Sigmoid colon (tissue), 7 donors: ENCODE data around the gene CPA1. TPM values are rescaled to one million over a fixed set of nuclear protein-coding genes. Genes with fewer than 3 reads are reported as not detected.

ENCODE experiments used
- DNase-seq: peaks from one replicate; pipeline ENCODE4 v3.0.0-alpha.2; 2019
- H3K27ac ChIP-seq, 4 donors: fragments of 200-600 bp; sonication (generic); one replicate each; pipeline ENCODE4 v1.5.1; 2016 to 2019; ENCODE audit warnings: mild to moderate bottlenecking in 1 of 4
- H3K27me3 ChIP-seq, 3 donors: fragments of 200-600 bp; sonication (generic); one replicate each; pipeline ENCODE4 v1.5.1; 2019; ENCODE audit warnings: mild to moderate bottlenecking in 1 of 3
- H3K36me3 ChIP-seq, 4 donors: fragments of 200-600 bp; sonication (generic); one replicate each; pipeline ENCODE4 v1.5.1; 2016 to 2019
- H3K4me1 ChIP-seq, 4 donors: fragments of 200-600 bp; sonication (generic); one replicate each; pipeline ENCODE4 v1.5.1; 2017 to 2019
- H3K4me3 ChIP-seq, 4 donors: fragments of 200-600 bp; sonication (generic); one replicate each; pipeline ENCODE4 v1.5.1; 2017 to 2019; ENCODE audit warnings: mild to moderate bottlenecking in 2 of 4, moderate library complexity in 1 of 4
- H3K9me3 ChIP-seq, 4 donors: fragments of 200-600 bp in 3 of 4; sonication (generic) in 3 of 4; one replicate each; pipeline versions ENCODE4 v1.5.1 to v1.6.1; 2013 to 2019
- EP300 ChIP-seq, 4 donors: sonication (generic); formaldehyde crosslinking; IDR thresholded peaks; one replicate each; pipeline ENCODE4 v1.6.1; 2017; ENCODE audit warnings: antibody characterized with exemption in 4 of 4
- POLR2A ChIP-seq, 2 donors: fragments of 450-650 bp; IDR thresholded peaks; one replicate each; pipeline ENCODE4 v1.6.1; 2016; ENCODE audit warnings: antibody characterized with exemption in 2 of 2, mild to moderate bottlenecking in 2 of 2, moderate library complexity in 2 of 2
- POLR2AphosphoS5 ChIP-seq, 4 donors: sonication (generic); formaldehyde crosslinking; IDR thresholded peaks; one replicate each; pipeline ENCODE4 v1.6.1; 2017; ENCODE audit warnings: antibody characterized with exemption in 4 of 4
- WGBS, 2 donors: extraction: QIAGEN DNeasy Blood & Tissue Kit; methylation state at CpG; one replicate each; pipeline ENCODE4 v1.1.7; 2013; 5-methylcytosine and 5-hydroxymethylcytosine counted together
- intact Hi-C: fragments of 100-400 bp; cut with DNase I; formaldehyde crosslinking; loops from one replicate; pipeline ENCODE4 v1.15.1; 2023
- polyA plus RNA-seq, 3 donors: library from polyadenylated mRNA; stranded (reverse); fragments of 200-250 nt; gene quantifications; one replicate each; pipeline ENCODE4 v1.2.3, GENCODE V29; 2013
- total RNA-seq, 4 donors: library from RNA; depleted of rRNA; stranded (reverse); fragments of >200 nt; gene quantifications; one replicate each; pipeline ENCODE4 v1.1.0, GENCODE V29; 2016
- TF ChIP-seq, protein P1 (sequence below), 4 experiments: fragments of 450-650 bp in 3 of 4; fragments of 200-600 bp in 1 of 4; IDR thresholded peaks; one replicate each; pipeline ENCODE4 v1.5.1; 2016 to 2019; ENCODE audit warnings: antibody characterized with exemption in 4 of 4, mild to moderate bottlenecking in 3 of 4, moderate library complexity in 2 of 4
- donor health status: healthy with polysubstance abuse.
- donor health status: Bipolar disorder and iron deficiency.
- donor health status: healthy.

CPA1 gene
- total and polyA plus RNA-seq, 7 donors = 0.34 to 7.8 (median 1.7) TPM; not detected in 3

- DNase-seq = no peak
- intact Hi-C loops = no loop called here
- TF ChIP-seq POLR2AphosphoS5 (IDR thresholded peaks at IDR 0.05) = no peak
- TF ChIP-seq, protein P1, sequence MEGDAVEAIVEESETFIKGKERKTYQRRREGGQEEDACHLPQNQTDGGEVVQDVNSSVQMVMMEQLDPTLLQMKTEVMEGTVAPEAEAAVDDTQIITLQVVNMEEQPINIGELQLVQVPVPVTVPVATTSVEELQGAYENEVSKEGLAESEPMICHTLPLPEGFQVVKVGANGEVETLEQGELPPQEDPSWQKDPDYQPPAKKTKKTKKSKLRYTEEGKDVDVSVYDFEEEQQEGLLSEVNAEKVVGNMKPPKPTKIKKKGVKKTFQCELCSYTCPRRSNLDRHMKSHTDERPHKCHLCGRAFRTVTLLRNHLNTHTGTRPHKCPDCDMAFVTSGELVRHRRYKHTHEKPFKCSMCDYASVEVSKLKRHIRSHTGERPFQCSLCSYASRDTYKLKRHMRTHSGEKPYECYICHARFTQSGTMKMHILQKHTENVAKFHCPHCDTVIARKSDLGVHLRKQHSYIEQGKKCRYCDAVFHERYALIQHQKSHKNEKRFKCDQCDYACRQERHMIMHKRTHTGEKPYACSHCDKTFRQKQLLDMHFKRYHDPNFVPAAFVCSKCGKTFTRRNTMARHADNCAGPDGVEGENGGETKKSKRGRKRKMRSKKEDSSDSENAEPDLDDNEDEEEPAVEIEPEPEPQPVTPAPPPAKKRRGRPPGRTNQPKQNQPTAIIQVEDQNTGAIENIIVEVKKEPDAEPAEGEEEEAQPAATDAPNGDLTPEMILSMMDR (IDR thresholded peaks at IDR 0.05) = no peak
- no peak for TF ChIP-seq EP300 (IDR thresholded peaks at IDR 0.05)
- no peak for TF ChIP-seq POLR2A (IDR thresholded peaks at IDR 0.05)
- Histone ChIP-seq H3K4me3 (no peak overlapping the region), H3K9me3 (no peaks in the 10 kb centered on the region), H3K27ac (no peak overlapping the region), H3K36me3 (no peaks in the 10 kb centered on the region), H3K4me1 (peaks cover 0 to 11% (median 3%) of the 10 kb centered on the region in 4 donors), H3K27me3 (no peaks in the 10 kb centered on the region)
- WGBS, 2 donors = 87 to 89% methylated on average over 6 of the region's 6 CpGs
Observed at GRCh38 chr7:130337410-130337971, 42.8 kb upstream of the CPA1 start.

GRCh38 chr7:130338233-130338632, 42.1 kb upstream of the CPA1 start:
- no peak overlapping the region for H3K27ac ChIP-seq
- no peak for DNase-seq
- TF ChIP-seq EP300 (IDR thresholded peaks at IDR 0.05) (no peak), POLR2AphosphoS5 (IDR thresholded peaks at IDR 0.05) (no peak), POLR2A (IDR thresholded peaks at IDR 0.05) (no peak)
- TF ChIP-seq, protein P1 (IDR thresholded peaks at IDR 0.05) = no peak
- H3K4me1 ChIP-seq = peaks cover 0 to 11% (median 3%) of the 10 kb centered on the region in 4 donors
- H3K27me3 ChIP-seq = no peaks in the 10 kb centered on the region
- H3K4me3 ChIP-seq = no peak overlapping the region
- intact Hi-C loops = no loop called here
- H3K36me3 ChIP-seq = no peaks in the 10 kb centered on the region
- H3K9me3 ChIP-seq = no peaks in the 10 kb centered on the region
- WGBS, 2 donors = 91 to 95% methylated on average over 3 of the region's 3 CpGs

DNA sequence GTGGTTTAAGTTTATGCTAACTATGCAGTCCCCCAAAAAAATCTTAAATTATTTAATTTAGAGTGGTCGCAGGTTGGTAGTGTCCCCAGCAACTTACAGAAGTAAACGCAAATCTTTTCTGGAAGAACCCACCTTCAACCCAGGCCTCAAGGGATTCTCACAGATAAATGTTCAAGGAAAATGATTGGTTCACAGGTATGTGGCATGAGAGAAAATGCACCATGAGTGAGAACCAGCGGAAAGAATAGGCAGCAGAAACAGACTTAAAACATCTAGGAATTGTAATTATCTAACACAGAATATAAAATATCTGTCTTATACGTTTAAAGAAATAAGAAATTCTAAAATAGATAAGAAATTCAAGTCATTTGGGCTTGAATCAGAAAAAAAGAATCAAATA, 38.4 kb upstream of the CPA1 start:
- WGBS, 2 donors = 92 to 95% methylated on average over 4 of the region's 4 CpGs
- no peak for DNase-seq
- Histone ChIP-seq H3K27me3 (no peaks in the 10 kb centered on the region), H3K4me1 (no peaks in the 10 kb centered on the region), H3K36me3 (no peaks in the 10 kb centered on the region), H3K9me3 (no peaks in the 10 kb centered on the region), H3K4me3 (no peak overlapping the region), H3K27ac (no peak overlapping the region)
- intact Hi-C loops = no loop called here
- TF ChIP-seq POLR2A (IDR thresholded peaks at IDR 0.05) = no peak
- no peak for TF ChIP-seq EP300 (IDR thresholded peaks at IDR 0.05)
- TF ChIP-seq, protein P1 (IDR thresholded peaks at IDR 0.05) = no peak
- TF ChIP-seq POLR2AphosphoS5 (IDR thresholded peaks at IDR 0.05) = no peak

GRCh38 chr7:130342701-130343380, 37.5 kb upstream of the CPA1 start:
- TF ChIP-seq, protein P1 (IDR thresholded peaks at IDR 0.05) = no peak
- TF ChIP-seq POLR2AphosphoS5 (IDR thresholded peaks at IDR 0.05) = no peak
- no peak for TF ChIP-seq EP300 (IDR thresholded peaks at IDR 0.05)
- TF ChIP-seq POLR2A (IDR thresholded peaks at IDR 0.05) = no peak
- H3K4me3 ChIP-seq = no peak overlapping the region
- intact Hi-C loops = no loop called here
- H3K9me3 ChIP-seq = no peaks in the 10 kb centered on the region
- DNase-seq = no peak
- no peaks in the 10 kb centered on the region for H3K36me3 ChIP-seq
- 94 to 96% methylated on average over 3 of the region's 3 CpGs for WGBS, 2 donors
- no peaks in the 10 kb centered on the region for H3K4me1 ChIP-seq
- H3K27me3 ChIP-seq = no peaks in the 10 kb centered on the region
- no peak overlapping the region for H3K27ac ChIP-seq
